HTERT RPE-1 (cell line): ENCODE results near the gene NME7.
"Not testable (repeated sequence)": the region's sequence is repeated elsewhere in the genome, so short reads cannot be mapped to it uniquely, and the experiment has no call there.

Source experiments
- in situ Hi-C: fragments of 300-500 bp; cut with MboI; formaldehyde crosslinking; loops from 4 replicates; pipeline ENCODE4 v1.14.3; 2020; ENCODE audit warnings: low sequenced_read_pairs

The NME7 gene

DNA sequence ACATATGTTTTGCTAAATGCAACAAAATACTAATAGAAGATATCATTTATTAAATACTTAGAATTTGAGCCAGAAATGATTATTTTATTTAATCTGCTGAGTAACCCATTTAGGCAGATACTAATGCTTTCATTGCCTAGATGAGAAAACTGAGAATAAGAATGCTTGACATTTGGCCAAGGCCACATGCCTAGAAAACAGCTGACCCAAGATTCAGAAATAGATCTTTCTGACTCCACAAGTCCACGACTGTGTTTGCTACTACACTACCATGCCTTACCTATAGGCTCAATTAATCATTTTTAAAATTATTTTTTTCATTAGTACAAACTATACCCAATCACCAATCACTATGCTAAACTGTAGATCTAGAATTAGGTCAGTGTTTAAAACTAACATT, 131.5 kb downstream of the NME7 start:
- in situ Hi-C loops = no loop called here

DNA sequence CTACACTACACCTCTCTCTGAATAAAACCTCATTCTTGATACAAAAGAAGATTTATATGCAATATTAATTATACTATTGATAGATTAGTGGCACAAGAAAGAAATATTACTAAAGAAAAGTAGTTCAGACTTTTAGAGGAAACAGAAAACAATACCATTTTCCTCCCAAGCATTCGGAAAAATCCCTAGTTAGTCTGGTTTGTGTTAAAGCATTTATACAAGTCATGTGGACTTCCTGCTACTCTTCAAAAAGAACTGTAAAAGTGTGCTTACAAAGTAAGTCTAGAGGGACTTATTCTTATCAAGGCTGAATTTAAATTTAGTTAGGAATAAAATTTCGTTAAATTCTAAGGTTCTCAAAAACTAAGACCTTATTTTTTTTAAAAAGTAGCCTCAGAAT, 132.0 kb downstream of the NME7 start:
- in situ Hi-C loops = no loop called here

DNA sequence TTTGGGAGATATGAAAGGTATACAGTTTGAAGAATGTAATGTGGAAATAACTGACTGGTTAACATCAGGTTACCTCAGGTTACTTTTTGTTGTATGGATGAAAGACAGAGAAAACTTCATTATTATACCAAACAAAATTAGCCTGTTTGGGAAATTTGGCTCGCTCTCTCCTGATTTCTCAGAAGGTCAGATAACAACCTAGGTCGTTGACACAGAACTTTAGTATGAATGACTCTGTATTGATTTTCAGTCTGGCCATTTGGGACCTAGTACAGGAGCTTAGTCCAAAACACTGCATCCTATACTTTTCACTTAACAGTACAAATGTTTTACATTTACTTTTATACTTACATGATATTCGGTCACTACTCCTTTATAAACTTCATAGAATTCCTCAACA, 132.8 kb downstream of the NME7 start:
- in situ Hi-C loops = no loop called here

DNA sequence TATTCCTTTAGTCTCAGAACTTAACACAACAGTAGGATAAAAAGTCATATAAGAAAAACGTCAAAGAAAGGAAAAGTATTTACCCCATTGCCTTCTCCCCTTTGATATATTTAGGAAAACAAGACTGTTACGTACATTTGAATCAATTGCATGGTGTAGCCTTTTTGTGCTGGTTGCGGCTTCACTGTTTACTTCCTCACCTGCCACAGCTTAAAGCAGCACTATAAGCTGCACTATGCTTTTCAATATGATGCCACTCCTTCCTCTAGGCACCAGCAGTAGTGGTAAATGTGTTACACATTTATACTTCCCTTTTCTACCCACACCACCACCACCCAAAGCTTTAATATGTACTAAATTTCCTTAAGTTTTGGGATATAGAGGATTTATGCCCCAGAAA, 150.0 kb downstream of the NME7 start:
- in situ Hi-C loops = no loop called here

DNA sequence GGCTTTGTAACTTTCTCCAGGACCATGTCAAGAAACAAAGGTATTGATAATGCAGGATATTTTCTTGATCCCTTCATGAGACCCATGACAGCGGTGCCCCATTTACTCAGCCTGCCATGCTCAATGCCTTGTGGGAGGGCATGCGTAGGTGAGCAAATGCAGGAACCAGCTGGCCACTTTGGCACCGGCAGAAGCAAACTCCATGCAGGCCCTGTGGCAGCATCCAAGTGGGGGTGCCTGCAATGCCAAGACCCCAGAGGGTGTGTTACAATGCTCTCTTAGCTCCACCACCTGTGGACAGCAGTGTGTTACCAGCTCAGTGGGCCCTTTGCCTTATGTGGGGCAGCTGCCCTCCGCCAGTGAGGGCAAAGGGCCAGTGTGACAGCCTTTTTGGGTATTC, 153.0 kb downstream of the NME7 start:
- in situ Hi-C loops = no loop called here

DNA sequence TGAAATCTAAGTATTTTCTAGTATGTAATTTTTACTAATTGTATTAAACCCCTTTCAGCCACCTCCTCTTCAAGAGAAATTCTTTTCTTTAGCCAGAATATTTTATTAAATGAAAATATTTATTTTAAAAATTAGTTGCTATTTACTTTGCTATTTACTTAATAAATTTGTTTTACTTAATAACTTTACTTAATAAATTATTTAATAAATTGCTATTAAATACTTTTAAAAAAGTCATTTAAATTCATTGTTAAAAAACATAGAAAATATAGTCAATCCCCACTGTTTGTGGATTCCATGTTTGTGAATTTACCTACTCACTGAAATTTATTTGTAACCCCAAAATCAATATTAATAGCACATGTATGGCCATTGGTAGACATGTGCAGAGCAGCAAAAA, 155.5 kb downstream of the NME7 start:
- in situ Hi-C loops = no loop called here

DNA sequence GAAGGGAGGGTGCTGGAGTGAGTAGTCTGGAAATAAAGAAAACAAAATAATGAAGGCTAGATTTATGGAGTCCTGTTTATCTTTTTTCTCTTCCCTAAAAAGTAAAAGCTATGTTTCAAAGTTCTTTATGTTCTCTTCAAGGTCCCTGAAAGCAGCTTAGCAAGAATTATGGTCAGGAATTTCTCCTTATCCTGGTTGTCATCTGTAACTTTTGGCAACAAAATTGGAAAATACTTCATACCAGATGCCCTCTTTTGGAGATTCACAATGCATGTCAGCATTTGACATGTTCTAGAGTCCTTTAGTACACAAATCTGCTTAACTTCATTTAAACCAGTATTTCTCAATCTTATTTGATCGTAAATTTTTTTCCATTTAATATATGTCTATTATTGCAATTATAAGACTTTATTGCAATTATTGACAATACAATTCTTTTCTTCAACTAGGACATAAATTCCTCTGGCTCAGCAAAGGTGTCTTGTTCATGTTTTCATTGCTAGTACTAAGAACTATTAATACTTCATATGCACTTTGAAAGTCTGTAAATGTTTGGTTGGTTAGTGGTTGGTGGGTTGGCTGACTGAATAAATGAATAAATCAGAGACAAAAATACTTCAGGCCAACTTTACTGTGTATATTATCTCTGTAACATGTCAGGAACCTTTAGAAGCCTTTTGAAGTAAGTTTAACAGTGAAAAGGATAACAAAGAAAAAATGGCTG, 159.6 kb downstream of the NME7 start:
- in situ Hi-C loops = no loop called here

DNA sequence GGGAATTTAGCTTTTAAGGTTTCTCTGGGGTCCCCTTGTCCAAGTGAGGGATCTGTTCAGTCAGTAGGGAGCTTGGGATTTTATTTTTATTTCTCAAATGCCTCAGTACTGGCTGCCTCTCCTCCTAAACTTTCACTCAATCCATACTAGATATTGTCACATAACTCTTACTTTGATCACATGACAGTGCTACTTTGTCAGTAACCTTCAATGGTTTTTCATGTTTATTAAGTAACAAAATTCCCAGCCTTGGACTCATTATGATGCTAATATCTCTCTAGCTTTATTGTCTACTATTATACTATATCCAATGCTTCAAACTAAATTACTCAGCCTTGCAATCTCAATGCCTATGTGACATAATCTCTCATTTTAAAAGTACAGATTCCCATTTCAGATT, 163.4 kb downstream of the NME7 start:
- in situ Hi-C loops = no loop called here

DNA sequence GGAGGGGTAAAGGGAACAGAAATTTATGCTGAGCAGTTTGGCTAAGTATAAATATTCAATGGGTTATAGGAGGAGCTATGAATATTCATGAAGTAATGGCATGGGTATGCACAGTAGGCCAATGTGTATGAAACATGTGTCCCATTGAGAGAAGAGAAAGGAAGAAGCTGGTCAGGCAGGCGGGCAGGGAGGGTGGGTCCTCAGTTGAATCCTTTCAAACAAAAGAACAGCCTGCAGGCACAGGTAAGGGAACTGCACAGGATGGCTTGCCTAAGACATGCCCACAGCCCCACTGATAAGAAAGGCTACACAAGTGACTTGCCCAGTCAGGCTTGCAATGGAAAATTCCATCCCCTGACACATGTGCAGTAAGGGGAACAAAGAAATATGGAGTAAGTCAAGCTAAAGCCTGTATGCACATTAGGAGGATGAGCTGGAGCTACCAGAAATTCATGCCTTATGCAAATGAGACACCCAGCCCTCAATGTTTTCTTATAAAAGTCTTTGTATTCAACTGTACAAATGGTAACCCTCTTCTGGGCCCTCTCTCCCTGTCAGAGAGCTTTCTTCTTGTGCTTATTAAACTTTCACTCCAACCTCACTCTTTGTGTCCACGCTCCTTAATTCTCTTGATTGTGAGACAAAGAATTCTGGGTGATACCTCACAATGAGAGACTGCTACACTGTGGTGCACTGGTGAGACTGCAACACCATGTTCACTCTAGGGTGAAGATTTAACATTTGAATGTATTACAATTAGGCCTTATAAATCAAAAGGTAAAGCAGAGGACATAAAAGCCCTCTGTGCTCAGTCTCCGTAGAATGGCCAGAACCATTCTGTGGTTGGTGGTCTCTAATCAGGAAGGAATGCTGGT, 164.6 kb downstream of the NME7 start:
- in situ Hi-C loops = no loop called here

DNA sequence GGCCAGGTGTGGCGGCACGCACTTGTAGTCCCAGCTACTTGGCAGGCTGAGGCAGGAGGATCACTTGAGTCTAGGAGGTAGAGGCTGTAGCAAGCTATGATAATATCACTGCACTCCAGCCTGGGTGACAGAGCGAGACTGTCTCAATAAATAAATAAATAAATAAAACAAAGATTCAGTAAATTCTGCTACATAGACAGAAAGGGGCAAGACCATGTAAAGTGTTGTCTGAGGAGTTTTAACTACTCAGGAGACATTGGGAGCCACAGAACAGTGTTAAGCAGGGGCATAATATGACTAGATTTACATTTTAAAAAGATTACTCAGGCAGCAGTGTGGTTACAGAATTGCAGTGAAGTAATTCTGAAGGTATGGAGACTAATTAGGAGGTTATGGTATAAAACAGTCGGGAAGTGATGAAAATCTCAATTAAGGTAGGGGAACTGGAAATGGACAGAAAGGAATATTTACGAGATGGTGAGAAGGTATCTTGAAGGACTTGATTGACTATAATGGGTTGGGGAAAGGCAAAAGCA, 166.4 kb downstream of the NME7 start:
- in situ Hi-C loops = no loop called here

DNA sequence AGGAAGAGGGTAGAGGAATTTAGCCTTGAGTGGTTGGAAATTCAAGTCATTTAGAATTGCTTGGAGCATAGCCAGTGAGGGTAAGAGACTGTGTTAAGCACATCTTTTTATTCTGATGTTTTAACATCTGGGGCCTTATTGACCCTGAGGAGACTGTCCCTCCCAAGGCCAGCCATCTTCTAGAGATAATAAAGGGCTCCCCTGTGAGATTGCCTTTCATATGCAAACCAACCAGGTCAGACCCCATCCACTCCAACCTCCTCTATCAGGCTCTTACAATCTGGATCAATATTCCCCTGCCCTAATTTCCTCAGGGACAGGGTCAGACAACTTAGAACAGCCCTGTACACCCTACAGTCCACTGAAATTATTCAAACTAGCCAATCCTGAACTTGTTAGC, 167.3 kb downstream of the NME7 start:
- in situ Hi-C loops = no loop called here

DNA sequence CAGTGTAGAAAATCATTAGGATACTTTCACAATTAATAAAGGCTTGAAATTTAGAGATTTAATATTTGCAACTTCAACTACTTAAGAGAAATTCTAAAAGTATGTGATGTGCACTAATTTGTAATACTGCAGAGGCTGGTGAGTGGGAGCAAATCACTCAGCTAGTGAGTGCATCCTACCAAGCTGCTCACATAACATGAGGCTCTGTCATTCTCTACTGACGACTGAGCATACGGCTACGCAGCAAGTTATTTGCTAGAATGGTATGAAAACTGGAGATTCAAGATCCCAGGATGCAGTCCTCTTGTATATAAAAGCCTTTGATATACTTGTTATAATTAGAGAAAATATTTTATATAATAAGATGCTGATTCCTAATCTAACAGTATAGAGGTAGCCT, 171.0 kb downstream of the NME7 start:
- in situ Hi-C loops = no loop called here

DNA sequence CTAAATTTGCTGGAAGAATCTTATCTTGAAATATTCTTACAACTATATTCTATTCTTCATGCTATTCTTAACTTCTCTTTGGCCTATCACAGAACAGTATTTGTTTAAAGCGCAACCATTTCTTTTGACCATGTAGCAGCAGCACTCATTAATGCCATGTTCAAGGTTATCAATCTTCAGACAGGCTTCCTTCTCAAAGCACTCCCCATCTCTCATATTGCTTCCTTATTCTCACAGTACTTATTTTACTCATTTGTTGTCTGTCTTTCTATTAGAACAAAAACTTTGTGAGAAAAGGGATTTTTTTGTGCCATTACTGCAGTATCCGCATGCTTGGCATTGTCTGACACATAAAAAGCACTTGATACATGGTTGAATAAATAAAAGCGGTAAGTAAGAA, 171.4 kb downstream of the NME7 start:
- in situ Hi-C loops = no loop called here

DNA sequence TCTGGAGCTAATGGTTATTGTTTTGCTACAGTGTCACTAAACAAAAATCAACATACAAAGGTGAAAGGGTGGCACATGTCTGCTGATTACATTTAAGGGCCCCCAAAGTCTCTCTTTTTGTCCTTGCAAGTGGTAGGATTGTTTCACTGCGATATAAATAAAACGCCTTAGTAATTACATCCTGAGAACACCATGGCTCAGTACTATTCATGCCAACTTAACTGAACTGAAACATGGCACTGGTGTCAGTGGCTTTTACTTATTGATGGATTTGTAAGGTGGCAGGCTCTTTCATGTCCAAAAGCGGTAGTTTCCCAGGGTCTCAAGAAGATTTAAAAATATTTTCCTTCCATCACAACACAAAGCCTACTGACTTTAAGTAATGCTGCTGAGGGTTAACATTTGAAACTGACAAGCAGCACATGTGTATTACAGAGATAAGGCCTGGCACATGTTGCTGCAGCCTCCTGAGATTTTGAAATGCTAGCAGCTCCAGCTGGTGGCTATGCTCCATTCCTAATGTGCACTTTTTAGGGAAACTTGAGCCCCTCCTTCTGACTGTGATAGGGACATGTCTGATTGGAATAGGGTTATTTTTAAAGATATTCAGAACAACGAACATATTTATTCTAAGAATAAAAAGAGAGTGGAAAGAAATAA, 174.3 kb downstream of the NME7 start:
- in situ Hi-C loops = no loop called here

DNA sequence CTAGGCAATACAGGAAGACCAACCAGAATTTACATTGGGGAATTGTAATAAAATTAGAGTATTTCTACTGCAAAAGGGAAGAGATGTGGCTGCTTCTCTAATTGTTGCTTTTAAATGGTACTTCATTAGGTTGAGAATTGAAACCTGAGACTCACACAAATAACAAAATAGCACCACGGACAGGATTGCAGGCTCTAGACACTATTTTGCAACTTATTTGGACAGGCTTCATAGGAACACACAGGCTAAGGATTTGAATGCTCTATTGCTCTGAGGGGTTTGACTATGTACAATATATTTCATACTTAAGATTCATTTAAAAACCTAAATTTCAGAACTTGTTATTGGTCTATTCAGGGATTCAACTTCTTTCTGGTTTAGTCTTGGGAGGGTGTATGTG, 181.5 kb downstream of the NME7 start:
- in situ Hi-C loops = no loop called here

DNA sequence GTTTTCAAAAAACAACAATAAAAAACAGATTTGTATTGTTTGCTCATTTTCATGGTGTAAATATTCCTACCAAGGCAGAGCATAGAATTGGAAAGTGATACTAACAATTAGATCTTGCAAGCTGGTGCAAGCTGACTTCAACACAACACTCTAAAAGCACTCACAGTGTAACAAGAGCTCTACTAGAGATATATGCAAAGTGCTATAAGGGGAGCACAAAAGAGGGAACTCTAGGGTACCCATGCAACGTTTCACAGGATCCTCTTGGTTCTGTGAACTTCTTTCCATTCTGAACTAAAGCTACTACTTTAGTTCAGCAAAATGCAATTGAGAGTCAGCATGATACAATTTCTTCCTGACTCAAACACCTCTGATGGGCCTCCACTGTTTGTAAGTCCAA, 182.8 kb downstream of the NME7 start:
- in situ Hi-C loops = no loop called here

DNA sequence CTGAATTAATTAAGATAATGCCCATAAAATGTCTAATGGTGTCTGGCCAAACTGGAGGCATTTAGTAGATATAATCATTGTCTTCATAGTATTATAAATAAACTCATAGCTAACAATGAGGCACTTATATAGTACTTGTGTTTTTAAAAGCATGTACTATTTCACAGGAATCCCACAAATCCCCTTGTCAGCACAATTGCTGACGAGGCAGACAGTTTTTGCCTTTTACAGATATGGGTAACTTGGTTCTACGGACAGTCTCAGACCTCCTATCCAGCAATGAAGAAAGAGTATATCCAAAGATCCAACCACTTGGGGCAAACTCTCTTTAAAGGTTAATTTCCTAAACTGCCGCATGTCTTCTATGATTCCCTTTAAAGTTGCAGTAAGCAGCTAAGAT, 187.4 kb downstream of the NME7 start:
- in situ Hi-C loops = no loop called here

DNA sequence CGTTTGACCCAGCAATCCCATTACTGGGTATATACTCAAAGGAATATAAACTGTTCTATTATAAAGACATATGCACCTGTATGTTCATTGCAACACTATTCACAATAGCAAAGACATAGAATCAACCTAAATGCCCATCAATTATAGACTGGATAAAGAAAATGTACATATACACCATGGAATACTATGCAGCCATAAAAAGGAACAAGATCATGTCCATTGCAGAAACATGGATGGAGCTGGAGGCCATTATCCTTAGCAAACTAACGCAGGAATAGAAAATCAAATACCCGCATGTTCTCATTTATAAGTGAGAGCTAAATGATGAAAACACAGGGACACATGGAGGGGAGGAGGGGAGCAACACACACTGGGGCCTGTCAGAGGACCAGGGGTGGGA, 188.2 kb downstream of the NME7 start:
- in situ Hi-C loops = not testable (repeated sequence)

DNA sequence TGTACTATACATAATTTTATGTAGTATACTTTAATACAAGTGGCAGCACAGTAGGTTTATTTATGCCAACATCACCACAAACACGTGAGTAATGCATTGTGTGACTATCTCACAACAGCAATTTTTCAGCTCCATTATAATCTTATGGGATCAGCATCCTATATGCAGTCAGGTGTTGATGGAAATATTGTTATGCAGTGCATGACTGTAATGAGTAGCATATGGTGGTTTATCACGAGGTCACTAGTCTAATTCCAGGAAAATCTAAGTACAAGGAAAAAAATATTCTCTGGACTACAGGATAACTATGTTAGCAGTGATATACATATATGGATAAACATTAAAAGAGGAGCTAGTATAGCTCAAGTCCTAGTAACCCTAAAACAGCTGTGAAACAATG, 192.1 kb downstream of the NME7 start:
- in situ Hi-C loops = no loop called here

DNA sequence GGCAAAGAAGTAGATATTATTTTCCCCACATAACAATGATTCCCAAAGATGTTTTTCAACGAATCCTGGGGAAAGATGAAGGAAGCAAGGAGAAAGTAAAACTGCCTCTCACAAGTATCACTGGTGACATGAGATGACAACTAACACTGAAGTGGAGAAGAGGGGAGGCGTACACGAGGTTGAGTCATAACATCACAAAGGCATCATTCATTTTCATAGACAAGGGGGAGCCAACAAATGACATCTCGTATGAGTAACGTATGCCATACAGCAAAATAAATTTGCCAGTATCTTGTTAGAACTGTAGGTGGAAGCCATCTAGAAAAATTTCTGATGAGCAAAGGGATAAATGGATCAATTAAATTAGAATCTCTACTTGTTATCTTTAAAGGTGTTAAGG, 204.5 kb downstream of the NME7 start:
- in situ Hi-C loops = no loop called here

DNA sequence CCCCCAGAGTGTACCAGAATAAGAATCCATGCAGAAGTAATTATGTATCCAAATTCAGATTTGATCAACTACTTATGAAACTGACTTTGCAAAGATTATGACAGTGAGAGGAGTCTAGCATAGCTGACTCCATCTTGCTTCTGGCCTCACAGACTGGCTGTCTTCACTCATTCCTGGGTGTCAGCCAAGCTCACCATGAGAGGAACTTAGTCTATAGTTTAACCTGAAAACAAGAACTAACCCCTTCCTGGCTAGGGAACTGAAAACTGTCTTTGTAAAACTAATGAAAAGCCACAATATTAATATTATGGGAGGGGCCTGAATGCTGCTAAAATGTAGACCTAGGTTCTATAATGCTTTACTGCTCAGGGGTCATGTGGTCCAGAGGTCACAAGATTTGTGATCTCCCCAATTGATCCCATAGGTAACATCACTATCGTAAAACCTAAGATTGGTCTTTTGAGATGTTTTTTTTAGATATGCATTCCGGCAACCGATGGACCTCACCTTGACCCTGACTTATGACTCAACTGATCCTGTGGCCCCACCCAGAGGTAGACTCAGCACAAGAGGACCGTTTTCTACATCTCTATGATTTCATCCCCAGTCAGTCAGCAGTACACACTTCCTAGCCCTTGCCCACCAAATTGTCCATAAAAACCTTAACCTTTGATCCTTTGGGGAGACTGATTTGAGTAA, 206.0 kb downstream of the NME7 start:
- in situ Hi-C loops = no loop called here
